Caki2 (cell line): ENCODE measurements around the gene MYO18B. TPM values are rescaled to one million over a fixed set of nuclear protein-coding genes. Genes with fewer than 3 reads are reported as not detected.
"Not testable (repeated sequence)": the region's sequence is repeated elsewhere in the genome, so short reads cannot be mapped to it uniquely, and the experiment has no call there.

Source experiments
- DNase-seq: peaks from one replicate; pipeline ENCODE4 v3.0.0-alpha.2; 2015; ENCODE audit warnings: low read depth
- in situ Hi-C: cut with HindIII; loops from 2 replicates; pipeline ENCODE4 v1.10.0; 2016; ENCODE audit warnings: low sequenced_read_pairs, low pct_unique_long_range_greater_than_20kb, mixed read lengths
- total RNA-seq: library from RNA; depleted of rRNA; stranded (reverse); fragments of >200 nt; shearing (Covaris generic); gene quantifications from 2 replicates; pipeline ENCODE4 v1.2.3, GENCODE V29; 2014; ENCODE audit warnings: low replicate concordance; rRNA removed

Gene MYO18B
- total RNA-seq = not detected in 2 replicates

GRCh38 chr22:25741692-25742626 lies at the start of gene MYO18B:
Gene MYO18B (plus strand): TSS chr22:25742188. CDS start chr22:25761093, 18,905 bp downstream.
- no peak for DNase-seq
- in situ Hi-C loops = no loop called here

GRCh38 chr22:25692397-25693267 lies 49.4 kb upstream of the MYO18B start:
- in situ Hi-C loops = no loop called here
- no peak for DNase-seq

GRCh38 chr22:25693268-25693565 lies 48.8 kb upstream of the MYO18B start:
- no peak for DNase-seq
- in situ Hi-C loops = no loop called here

GRCh38 chr22:25694196-25694907 lies 47.6 kb upstream of the MYO18B start:
- DNase-seq = no peak
- in situ Hi-C loops = no loop called here

- no peak for DNase-seq
- in situ Hi-C loops = no loop called here
Observed at GRCh38 chr22:25695146-25695545, 46.8 kb upstream of the MYO18B start.

GRCh38 chr22:25696763-25697162 lies 45.2 kb upstream of the MYO18B start:
- in situ Hi-C loops = no loop called here
- DNase-seq = no peak

GRCh38 chr22:25697181-25697664 lies 44.8 kb upstream of the MYO18B start:
- DNase-seq = no peak
- in situ Hi-C loops = no loop called here

GRCh38 chr22:25697978-25698377 lies 44.0 kb upstream of the MYO18B start:
- DNase-seq = no peak
- in situ Hi-C loops = no loop called here

GRCh38 chr22:25698461-25698860 lies 43.5 kb upstream of the MYO18B start:
- in situ Hi-C loops = no loop called here
- no peak for DNase-seq

GRCh38 chr22:25698978-25699377 lies 43.0 kb upstream of the MYO18B start:
- DNase-seq = no peak
- in situ Hi-C loops = no loop called here

GRCh38 chr22:25701056-25701780 lies 40.8 kb upstream of the MYO18B start:
- in situ Hi-C loops = no loop called here

GRCh38 chr22:25702040-25702439 lies 39.9 kb upstream of the MYO18B start:
- in situ Hi-C loops = no loop called here
- no peak for DNase-seq

More at GRCh38 chr22:25701056-25701780, 40.8 kb upstream of the MYO18B start:
- DNase-seq = no peak

- DNase-seq = no peak
- in situ Hi-C loops = no loop called here
Observed at GRCh38 chr22:25702571-25703167, 39.3 kb upstream of the MYO18B start.

GRCh38 chr22:25704701-25705100 lies 37.3 kb upstream of the MYO18B start:
- no peak for DNase-seq
- in situ Hi-C loops = no loop called here

GRCh38 chr22:25706197-25706596 lies 35.8 kb upstream of the MYO18B start:
- no peak for DNase-seq
- in situ Hi-C loops = no loop called here

- in situ Hi-C loops, DNase-seq: not testable (repeated sequence)
Observed at GRCh38 chr22:25708430-25708829, 33.6 kb upstream of the MYO18B start.

GRCh38 chr22:25709758-25710157 lies 32.2 kb upstream of the MYO18B start:
- in situ Hi-C loops = no loop called here
- no peak for DNase-seq
